KMS-11 (cell line): ENCODE data around the gene PGAP3.

Experiments used
- H2AFZ ChIP-seq: fragments of 200-600 bp; sonication (generic); 2 replicates; pipeline ENCODE4 v1.6.1; 2016; ENCODE audit warnings: antibody characterized with exemption, mixed run types, low read depth
- H3K27ac ChIP-seq: fragments of 200-600 bp; sonication (generic); 2 replicates; pipeline ENCODE4 v1.6.1; 2016; ENCODE audit warnings: mild to moderate bottlenecking, mixed run types
- H3K27me3 ChIP-seq: fragments of 200-600 bp; sonication (generic); 2 replicates; pipeline ENCODE4 v1.6.1; 2017; ENCODE audit warnings: mild to moderate bottlenecking, low read depth, mixed run types, moderate library complexity; ENCODE audit not compliant: insufficient read depth
- H3K36me3 ChIP-seq: fragments of 200-600 bp; sonication (generic); 2 replicates; pipeline ENCODE4 v1.6.1; 2017; ENCODE audit warnings: mild to moderate bottlenecking, mixed run types; ENCODE audit not compliant: insufficient read depth
- H3K4me1 ChIP-seq: fragments of 200-600 bp; sonication (generic); 2 replicates; pipeline ENCODE4 v1.6.1; 2016; ENCODE audit warnings: mild to moderate bottlenecking, low read depth, mixed run types; ENCODE audit not compliant: poor library complexity, severe bottlenecking
- H3K4me2 ChIP-seq: fragments of 200-600 bp; sonication (generic); 2 replicates; pipeline ENCODE4 v1.7.0; 2016; ENCODE audit warnings: mild to moderate bottlenecking, mixed run types
- H3K4me3 ChIP-seq: fragments of 200-600 bp; sonication (generic); IDR thresholded peaks from 2 replicates; pipeline ENCODE4 v1.6.1; 2017; ENCODE audit warnings: low read depth, low read length, mixed read lengths; ENCODE audit not compliant: insufficient read depth
- H3K79me2 ChIP-seq: fragments of 200-600 bp; sonication (generic); 2 replicates; pipeline ENCODE4 v1.6.1; 2016; ENCODE audit warnings: low read depth, mixed run types; ENCODE audit not compliant: insufficient read depth
- H3K9ac ChIP-seq: fragments of 200-600 bp; sonication (generic); 2 replicates; pipeline ENCODE4 v1.6.1; 2016; ENCODE audit warnings: mild to moderate bottlenecking, mixed run types
- H4K20me1 ChIP-seq: fragments of 200-600 bp; sonication (generic); 2 replicates; pipeline ENCODE4 v1.6.1; 2016; ENCODE audit warnings: mild to moderate bottlenecking, mixed run types; ENCODE audit not compliant: insufficient read depth
- CTCF ChIP-seq: fragments of 200-600 bp; sonication (generic); conservative IDR thresholded peaks from 2 replicates; pipeline ENCODE4 v1.6.1; 2017; ENCODE audit warnings: low read depth, mild to moderate bottlenecking, antibody characterized with exemption, low read length, moderate library complexity, mixed read lengths

PGAP3 gene

GRCh38 chr17:39627047-39627711 lies 60.7 kb downstream of the PGAP3 start:
- Histone ChIP-seq H3K27ac (no peak overlapping the region), H2AFZ (no peak overlapping the region), H3K27me3 (peaks cover 8% of the 10 kb centered on the region; the same call in 1 of the 2 replicates), H3K4me3 (no peak overlapping the region), H3K4me1 (peaks cover 19% of the 10 kb centered on the region), H4K20me1 (no peaks in the 10 kb centered on the region), H3K79me2 (no peaks in the 10 kb centered on the region), H3K4me2 (no peak overlapping the region), H3K9ac (no peak overlapping the region), H3K36me3 (no peaks in the 10 kb centered on the region)
- TF ChIP-seq CTCF: no peak

- no peak for TF ChIP-seq CTCF
- no peaks in the 10 kb centered on the region for H3K36me3 ChIP-seq
- H3K4me1 ChIP-seq: peaks cover 20% of the 10 kb centered on the region
- H3K79me2 ChIP-seq: no peaks in the 10 kb centered on the region
- H3K4me2 ChIP-seq: no peak within 1 kb of the TSS
- no peak within 1 kb of the TSS for H3K9ac ChIP-seq
- no peak within 1 kb of the TSS for H2AFZ ChIP-seq
- H3K27me3 ChIP-seq: peaks cover 8% of the 10 kb centered on the region; the same call in 1 of the 2 replicates
- no peaks in the 10 kb centered on the region for H4K20me1 ChIP-seq
- H3K4me3 ChIP-seq: no peak within 1 kb of the TSS
- H3K27ac ChIP-seq: no peak within 1 kb of the TSS
Measured at GRCh38 chr17:39626171-39627046, 61.4 kb downstream of the PGAP3 start, which contains the start of gene PPP1R1B. Gene PPP1R1B, plus strand, starts transcription at chr17:39626952. Its CDS starts 441 bp downstream, at chr17:39627393.

GRCh38 chr17:39625198-39625785 lies 62.6 kb downstream of the PGAP3 start:
- H3K4me3 ChIP-seq: no peak overlapping the region
- H3K4me1 ChIP-seq: peaks cover 20% of the 10 kb centered on the region
- H3K36me3 ChIP-seq: no peaks in the 10 kb centered on the region
- H2AFZ ChIP-seq: no peak overlapping the region
- no peak overlapping the region for H3K4me2 ChIP-seq
- no peaks in the 10 kb centered on the region for H4K20me1 ChIP-seq
- H3K9ac ChIP-seq: no peak overlapping the region
- H3K27me3 ChIP-seq: peaks cover 8% of the 10 kb centered on the region; the same call in 1 of the 2 replicates
- H3K27ac ChIP-seq: no peak overlapping the region
- no peak for TF ChIP-seq CTCF
- no peaks in the 10 kb centered on the region for H3K79me2 ChIP-seq

- no peak overlapping the region for H3K9ac ChIP-seq
- no peaks in the 10 kb centered on the region for H3K36me3 ChIP-seq
- H3K79me2 ChIP-seq: no peaks in the 10 kb centered on the region
- no peak overlapping the region for H3K4me3 ChIP-seq
- H4K20me1 ChIP-seq: no peaks in the 10 kb centered on the region
- no peak overlapping the region for H3K27ac ChIP-seq
- peaks cover 3% of the 10 kb centered on the region; the same call in 1 of the 2 replicates for H3K27me3 ChIP-seq
- H2AFZ ChIP-seq: no peak overlapping the region
- TF ChIP-seq CTCF: no peak
- H3K4me1 ChIP-seq: peaks cover 25% of the 10 kb centered on the region
- H3K4me2 ChIP-seq: no peak overlapping the region
Measured at GRCh38 chr17:39624313-39624712, 63.5 kb downstream of the PGAP3 start.
